GM19240 (cell line): ENCODE measurements around the gene FTCD.
"Not testable (repeated sequence)": the region's sequence is repeated elsewhere in the genome, so short reads cannot be mapped to it uniquely, and the experiment has no call there.

Source experiments
- DNase-seq: peaks from one replicate; pipeline ENCODE4 v3.0.0; 2011; ENCODE audit warnings: low spot score; ENCODE audit not compliant: insufficient read length

FTCD gene

DNA sequence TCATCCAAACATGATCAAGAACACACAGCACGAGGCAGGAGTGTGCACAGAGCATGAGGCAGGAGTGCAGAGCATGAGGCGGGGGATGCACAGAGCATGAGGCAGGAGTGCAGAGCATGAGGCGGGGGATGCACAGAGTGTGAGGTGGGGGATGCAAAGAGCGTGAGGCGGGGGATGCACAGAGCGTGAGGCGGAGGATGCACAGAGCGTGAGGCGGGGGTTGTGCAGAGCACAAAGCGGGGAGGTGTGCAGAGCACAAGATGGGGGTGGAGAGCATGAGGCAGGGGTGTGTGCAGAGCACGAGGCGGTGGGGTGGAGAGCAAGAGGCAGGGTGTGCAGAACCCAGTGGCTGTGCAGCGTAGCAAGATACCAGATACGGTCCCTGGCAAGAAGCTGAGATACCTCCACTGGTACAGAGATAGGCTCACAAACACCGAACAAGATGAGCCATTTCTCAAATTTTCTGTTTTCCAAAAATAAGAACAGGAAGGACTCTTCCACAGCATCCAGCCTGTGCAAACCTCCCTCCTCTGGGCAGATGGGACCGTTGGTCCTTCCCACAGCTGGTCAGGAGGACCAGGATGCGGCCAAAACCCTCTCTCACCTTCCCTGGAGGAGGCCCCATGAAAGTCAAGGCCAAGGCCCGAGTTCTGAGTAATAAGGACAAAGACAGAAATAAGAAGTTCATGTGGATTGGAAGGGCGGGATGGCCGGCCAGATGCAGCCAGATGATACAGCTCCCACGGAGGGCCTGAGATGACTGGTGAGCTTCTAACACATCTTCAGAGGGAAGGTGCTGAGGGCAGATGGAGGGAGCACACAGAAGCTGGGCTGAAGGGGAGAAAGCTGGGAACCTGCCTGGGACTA lies 16.9 kb upstream of the FTCD start:
- DNase-seq = no peak

DNA sequence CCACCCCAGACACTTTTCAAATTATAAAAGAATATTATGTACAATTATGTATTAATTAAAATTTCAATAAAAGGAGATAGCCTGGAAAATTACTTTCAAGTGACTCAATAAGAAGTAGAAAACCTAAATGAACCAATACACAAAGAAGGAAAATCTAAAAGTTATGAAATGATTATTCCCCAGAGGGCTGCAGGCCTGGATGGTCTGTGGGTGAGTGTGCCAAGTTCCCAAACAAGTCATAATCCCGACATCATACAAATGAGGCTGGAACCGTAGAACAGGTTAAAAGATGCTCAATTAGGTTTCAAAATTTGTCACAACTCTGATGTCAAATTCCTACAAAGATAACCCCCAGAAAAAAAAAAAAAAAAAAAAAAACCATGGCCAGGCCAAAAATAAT lies 16.2 kb upstream of the FTCD start:
- no peak for DNase-seq

DNA sequence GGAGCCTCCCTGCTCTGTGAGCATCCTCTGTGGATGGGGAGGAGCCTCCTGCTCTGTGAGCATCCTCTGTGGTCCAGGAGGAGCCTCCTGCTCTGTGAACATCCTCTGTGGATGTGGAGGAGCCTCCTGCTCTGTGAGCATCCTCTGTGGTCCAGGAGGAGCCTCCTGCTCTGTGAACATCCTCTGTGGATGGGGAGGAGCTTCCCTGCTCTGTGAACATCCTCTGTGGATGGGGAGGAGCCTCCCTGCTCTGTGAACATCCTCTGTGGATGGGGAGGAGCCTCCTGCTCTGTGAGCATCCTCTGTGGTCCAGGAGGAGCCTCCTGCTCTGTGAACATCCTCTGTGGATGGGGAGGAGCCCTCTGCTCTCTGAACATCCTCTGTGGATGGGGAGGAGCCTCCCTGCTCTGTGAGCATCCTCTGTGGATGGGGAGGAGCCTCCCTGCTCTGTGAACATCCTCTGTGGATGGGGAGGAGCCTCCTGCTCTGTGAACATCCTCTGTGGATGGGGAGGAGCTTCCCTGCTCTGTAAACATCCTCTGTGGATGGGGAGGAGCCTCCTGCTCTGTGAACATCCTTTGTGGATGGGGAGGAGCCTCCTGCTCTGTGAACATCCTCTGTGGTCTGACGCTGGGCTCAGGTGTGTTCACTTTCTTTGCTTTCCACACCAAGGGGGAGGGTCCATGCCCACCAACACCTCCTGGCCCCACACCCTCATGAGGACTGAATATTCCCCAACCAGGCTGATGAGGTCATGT lies 15.2 kb upstream of the FTCD start:
- not testable (repeated sequence) for DNase-seq

DNA sequence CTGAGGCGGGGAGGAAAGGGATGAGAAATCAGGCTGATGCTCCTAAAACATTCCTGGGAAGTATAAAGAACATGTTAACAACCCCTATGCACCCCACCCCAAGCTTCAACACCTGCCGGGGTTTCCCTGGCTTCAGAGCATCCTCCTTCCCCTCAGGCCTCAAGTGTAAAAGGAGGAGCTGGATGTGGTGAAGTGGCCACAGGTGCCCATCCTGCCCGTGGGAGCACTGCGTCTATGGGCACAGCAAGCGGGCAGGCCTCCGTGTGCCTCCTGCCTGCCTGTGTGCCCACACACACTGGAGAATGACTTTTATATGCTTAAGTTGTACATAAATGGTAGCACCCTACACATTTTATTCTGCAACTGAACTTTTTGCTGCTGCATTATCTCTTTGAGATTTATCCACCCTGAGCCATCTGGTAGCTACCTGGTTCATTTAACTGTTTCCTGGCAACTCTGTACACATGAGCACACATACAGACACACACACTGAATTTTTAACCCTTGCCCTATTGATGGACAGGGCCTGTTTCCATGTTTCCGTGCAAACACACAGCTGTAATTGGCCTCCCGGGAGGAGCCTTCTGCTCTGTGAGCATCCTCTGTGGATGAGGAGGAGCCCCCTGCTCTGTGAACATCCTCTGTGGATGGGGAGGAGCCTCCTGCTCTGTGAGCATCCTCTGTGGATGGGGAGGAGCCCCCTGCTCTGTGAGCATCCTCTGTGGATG lies 13.4 kb upstream of the FTCD start:
- DNase-seq = no peak

DNA sequence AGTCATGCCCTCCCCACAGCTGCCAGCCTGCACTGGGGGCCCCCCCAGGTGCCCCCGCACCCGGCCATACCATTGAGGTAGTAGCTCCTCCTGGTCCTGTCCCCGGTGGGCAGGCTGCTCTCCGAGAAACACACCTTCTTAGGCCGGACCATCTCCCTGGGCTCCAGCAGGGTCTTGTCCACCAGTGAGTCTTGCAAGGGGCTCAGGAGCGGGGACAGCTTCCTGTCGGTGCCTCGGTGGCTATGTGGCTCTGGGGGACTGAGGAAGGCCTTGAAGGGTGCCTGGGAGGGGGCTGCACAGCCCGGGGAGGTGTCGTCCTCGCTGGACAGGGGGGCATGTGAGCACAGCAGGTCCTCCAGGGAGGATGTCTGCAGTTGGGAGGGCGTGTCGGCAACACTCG lies 12.9 kb upstream of the FTCD start:
- no peak for DNase-seq

DNA sequence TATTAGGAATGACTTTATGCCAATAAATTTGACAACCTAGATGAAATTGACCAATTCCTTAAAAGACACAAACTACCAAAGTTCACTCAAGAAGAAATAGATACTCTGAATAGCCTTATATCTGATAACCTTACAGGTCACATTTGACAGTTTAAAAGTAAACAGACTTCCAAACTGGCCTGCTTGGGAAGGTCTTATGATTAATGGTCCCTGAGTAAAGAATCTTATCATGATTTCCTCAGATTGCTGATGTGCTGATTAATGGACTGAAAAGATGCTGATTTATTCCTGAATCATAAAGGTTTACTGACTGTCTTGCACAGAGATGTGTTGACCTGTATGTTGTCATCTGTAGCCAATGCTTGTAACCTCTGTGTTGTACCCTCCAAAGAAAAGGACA lies 9.7 kb upstream of the FTCD start:
- DNase-seq = no peak

DNA sequence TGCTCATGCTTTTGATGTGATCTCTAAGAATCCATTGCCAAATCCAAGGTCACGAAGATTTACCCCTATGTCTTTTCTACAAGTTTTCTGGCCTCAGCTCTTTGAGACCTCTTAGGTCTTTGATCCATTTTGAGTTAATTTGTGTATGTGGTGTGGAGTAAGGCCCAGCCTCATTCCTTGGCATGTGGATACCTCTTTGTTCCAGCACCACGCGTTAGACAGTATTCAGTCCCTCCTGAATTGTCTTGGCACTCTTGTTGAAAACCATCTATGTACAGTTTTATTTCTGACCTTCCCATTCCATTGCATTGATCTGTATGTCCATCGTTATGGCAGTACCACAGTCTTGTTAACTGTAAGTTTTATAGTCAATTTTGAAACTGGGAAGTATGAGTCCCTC lies 8.0 kb upstream of the FTCD start:
- DNase-seq = no peak

DNA sequence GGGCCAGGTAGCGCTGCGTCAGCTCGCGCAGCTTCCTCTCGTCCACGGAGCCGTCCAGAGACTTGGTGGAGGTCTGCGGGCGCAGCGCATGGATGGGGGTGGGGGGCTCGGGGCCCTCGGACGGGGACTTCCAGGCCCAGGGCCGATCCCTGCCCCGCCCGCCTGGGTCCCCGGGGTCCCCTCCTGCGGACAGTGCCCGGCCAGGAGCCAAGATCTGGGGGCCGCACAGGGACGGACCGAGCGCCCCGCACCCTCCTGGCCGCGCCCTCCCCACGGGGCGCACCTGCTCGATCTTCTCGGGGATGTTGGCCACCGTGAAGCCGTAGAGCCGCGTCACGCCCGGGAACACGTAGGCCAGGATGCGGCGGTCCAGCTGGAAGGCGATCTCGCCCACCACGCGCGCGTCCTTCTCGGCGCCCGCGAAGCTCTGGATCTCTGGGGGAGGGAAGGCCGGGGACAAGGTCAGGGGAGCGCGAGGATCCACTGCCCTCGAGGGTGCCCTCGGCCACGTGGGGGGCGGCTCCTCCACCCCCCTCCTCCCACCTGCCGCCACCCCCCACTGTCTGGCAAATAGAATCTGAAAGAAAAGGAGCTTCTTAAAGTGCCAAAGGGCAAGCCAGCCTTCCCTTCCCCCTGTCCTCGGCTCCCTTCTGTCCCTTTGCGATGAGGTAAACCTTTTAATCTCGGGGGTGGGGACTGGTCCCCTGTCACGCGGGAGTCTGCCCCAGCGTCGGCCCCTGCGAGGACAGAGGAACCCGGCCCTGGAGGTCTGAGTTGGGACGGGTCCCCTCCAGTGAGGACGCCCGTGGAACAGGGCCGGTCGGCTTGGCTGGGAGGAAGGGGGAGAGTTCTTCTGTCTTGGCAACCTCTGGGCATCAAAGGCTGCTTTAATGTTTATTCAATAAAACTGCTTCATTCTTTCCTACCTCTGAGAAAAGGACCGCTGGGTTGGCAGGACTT lies 6.5 kb upstream of the FTCD start:
- no peak for DNase-seq

DNA sequence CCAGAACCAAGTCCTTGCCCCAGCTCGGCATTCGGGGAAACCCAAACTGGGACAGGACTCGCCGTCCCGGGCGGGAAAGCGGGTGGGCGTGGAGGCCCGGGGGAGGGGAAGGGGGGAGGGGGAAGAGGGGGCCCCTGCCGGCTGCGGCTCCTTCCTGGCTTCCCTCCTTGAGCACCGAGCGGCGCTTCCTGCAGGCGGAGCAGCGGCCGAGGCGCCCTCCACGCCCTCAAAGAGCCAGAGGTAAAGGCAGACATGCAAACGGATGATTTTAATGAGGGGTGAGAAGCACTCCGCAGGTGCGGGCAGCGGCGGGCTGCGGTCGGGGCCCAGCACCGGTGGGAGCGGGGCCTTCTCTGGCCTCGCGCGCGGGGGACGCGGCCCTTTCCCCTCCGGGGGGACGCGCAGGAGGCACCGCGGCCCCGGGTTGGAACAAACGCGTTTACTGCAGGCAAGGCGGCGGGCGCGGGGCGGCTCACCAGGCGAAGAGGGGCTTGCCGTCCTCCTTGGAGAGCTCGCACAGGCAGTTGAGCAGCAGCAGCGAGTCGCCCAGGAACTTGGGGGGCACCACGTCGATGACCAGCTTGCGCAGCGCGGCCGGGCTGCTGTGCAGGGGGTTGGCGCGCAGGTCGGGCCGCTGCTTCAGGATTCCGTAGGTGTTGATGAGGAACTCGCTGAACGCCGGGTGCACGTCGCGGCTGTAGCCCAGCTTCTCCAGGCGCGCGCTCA lies 5.7 kb upstream of the FTCD start:
- no peak for DNase-seq

DNA sequence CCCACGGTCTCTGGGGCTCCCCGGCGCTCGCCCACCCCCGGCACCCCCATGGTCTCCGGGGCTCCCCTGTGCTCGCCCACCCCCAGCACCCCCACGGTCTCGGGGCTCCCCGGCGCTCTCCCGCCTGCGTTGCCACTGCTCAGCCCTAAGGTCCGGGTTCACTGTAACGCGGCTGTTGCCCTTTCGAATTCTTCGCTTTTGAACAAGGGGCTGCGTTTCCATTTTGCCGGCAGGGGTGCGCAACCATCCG lies 5.2 kb upstream of the FTCD start:
- no peak for DNase-seq

DNA sequence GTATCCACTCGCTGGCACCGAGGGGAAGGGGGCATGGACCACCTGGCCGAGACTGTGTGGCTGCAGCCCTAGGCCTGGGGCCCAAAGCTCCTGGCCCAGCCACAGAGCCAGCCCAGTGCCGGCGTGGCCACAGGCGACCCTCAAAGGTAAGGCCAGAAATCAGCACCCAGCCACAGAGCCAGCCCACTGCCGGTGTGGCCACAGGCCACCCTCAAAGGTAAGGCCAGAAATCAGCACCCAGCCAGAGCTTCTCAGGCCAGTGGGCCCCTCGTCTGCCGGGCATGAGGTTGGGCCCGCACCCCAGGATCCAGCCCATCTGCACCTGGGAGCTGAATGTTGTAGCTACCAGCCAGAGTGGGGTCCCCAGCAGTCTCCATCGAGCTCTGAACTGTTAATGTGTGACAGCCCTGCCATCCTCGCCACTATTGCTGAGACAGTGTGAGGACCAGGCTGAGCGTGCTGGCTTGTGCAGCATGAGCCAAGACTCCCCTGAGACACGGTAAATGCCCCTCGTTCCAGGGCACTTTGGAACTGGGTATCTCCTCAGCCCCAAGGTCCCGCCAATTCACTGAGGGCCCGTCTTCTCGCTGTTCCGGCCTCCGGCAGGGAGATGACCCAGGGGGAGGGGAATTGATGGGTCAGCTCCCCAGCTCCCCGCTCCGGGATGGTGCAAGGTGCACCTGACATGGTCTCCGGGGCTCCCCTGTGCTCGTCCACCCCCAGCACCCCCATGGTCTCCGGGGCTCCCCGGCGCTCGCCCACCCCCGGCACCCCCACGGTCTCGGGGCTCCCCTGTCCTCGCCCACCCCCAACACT lies 4.7 kb upstream of the FTCD start:
- no peak for DNase-seq

DNA sequence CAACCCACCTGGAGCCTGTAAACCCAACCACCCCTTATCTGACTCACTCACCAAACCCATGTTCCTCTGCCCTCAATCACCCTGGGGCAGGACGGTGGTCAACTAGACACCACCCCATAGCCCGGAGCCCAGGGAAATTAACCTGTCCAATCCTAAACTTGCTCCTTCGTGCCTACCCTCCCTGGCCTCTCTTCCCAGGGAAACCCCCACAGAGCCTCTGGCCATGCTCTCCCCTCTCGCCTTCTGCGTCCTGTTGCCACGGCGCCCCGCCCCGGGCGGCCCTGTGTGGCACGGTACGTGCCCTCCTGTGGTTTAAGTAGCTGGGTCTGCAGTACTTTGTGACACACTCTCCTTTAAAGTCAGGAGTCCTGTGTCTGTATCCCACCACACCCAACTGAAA lies 4.0 kb upstream of the FTCD start:
- no peak for DNase-seq

DNA sequence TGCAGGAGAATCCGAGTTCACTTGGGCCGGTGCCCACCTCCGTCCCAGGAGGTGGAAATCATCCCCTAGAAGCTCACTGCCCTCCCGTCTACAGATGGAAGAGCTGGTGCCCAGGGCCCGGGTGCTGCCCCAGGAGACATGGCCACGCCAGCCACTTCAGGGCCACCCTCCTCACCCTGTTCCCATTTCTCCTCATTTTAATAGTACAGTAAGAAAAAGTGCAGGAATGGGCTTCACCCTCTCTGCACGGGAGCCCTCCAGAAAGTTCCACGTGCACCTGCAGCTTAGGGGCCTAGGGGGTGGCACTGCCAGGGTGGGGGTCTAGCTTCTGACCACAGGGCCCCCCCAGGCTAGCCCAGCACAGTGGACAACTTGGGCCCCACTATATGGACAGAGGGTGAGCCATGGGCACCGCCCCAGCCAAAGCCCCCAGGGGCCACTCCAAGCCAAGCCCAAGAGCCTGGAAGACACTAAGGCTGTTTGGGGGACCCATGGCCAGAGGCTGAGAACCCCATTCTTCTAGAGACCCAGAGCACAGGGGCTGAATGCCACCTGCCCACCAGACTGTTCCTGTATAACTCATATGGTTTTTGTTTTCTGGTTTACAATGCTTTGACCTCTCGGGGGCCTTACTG lies 3.4 kb upstream of the FTCD start:
- DNase-seq = no peak

DNA sequence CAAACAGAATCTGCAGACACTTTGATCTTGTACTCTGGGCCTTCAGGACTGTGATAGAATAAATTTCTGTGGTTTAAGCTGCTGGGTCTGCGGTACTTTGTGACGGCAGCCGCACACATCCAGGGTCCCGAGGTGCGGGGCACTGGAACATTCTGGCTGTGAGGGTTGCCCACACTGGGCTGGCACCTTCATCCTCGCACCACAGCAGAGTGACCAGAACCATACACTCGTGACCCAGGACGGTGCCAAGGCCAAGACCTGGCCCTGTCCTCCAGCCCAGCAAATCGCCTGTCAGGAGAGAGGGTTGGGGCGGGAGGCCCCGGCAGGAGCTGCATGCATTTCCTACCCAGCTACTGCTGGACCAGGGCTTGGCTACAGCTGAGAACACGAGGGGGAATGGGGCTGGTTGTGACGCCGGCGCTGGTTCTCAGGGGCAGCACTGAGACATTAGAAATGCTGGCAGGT lies 2.6 kb upstream of the FTCD start:
- DNase-seq = no peak

DNA sequence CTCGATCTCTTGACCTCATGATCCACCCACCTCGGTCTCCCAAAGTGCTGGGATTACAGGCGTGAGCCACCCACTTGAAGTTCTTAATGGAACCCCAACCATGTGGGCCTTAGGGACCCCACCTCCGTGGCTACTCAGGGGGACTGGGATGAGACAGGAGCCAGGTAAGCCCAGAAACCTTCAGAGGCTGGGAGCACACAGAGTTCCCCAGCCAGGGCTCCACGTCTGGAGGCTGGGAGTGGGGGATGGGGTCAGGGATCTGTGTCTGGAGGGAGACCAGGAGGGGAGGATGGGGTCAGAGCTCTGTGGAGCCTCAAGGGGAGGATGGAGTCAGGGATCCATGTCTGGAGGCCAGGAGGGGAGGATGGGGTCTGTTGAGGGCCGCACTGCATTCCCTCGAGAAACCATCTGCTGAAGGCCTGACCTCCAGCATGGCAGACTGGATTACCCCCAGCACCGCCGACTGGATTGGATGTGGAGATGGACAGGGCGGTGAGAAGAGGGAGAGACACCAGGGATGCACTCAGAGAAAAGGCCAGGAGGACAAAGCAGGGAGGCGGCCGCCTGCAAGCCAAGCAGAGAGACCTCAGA lies 2.1 kb upstream of the FTCD start:
- no peak for DNase-seq

DNA sequence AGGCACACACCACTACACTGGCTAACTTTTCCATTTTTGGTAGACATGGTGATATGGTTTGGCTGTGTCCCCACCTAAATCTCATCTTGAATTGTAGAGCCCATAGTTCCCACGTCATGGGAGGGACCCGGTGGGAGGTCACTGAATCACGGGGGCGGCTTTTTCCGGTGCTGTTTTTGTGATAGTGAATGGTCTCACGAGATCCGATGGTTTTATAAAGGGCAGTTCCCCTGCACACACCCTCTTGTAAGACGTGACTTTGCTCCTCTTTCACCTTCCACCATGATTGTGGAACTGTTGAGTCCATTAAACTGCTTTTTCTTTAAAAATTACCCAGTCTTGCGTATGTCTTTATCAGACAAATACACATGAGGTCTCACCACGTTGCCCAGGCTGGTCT lies 1.3 kb upstream of the FTCD start:
- DNase-seq = no peak

DNA sequence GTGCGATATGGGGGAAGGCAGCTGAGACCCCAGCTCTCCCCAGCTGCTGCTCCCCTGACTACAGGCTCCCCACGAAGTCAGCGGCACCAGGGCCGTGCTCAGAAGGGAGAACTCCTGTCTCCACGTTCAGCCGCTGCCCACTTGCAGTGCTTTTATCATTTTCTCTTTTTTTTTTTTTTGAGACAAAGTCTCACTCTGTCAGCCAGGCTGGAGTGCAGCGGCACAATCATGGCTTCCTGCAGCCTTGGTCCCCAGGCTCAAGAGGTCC lies 933 bp upstream of the FTCD start:
- DNase-seq = no peak

DNA sequence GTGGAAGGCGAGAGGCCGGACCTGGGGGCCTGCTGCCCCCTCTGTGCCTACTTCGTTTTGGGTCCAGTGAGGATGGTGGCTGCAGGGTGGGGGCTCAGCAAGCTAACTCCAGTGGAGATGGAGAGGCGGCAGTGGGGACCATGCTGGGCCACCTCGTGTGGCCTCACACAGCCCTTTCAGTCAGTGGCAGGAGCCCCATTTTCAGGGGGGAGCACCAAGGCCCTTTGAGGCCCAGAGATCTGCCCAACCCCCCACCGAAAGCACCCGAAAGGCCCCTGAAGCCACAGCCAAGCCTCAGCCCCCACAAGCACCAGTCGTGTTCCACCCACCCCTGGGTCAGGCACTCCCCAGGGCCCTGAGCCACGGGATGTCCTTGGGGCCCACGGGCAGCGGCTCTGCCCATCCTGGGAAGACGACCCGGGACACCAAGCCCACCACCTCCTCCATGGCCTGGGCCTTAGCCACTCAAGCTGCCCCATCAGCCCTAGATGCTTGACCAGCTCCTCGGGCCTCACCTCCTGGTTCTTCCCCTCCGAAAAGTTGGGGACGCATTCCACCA lies 345 bp downstream of the FTCD start:
- no peak for DNase-seq
